Measurements from ENCODE around the gene CNOT6.

Gene CNOT6

GRCh38 chr5:180484813-180485212 lies 9.4 kb upstream of the CNOT6 start (continued):
- no peak for TF ChIP-seq PATZ1 (CRISPR knock-in tag; IDR thresholded peaks at IDR 0.05; ENCODE audit: borderline replicate concordance)
- no peak for TF ChIP-seq PPARA (CRISPR knock-in tag; IDR thresholded peaks at IDR 0.05; ENCODE audit: borderline replicate concordance)
- TF ChIP-seq SNAI2 (CRISPR knock-in tag; IDR thresholded peaks at IDR 0.05) = no peak
- TF ChIP-seq TOX (CRISPR knock-in tag; IDR thresholded peaks at IDR 0.05; ENCODE audit: borderline replicate concordance) = no peak
- TF ChIP-seq ARNTL (CRISPR knock-in tag; IDR thresholded peaks at IDR 0.05; ENCODE audit: borderline replicate concordance, low read depth) = no peak

- no peak for ATAC-seq
- TF ChIP-seq ISL1 (CRISPR knock-in tag; IDR thresholded peaks at IDR 0.05) (no peak), TCF4 (CRISPR knock-in tag; IDR thresholded peaks at IDR 0.05; ENCODE audit: borderline replicate concordance) (no peak), PPARA (CRISPR knock-in tag; IDR thresholded peaks at IDR 0.05; ENCODE audit: borderline replicate concordance) (no peak), GLIS3 (CRISPR knock-in tag; IDR thresholded peaks at IDR 0.05) (no peak), CSDC2 (CRISPR knock-in tag; IDR thresholded peaks at IDR 0.05) (no peak), TSHZ2 (CRISPR knock-in tag; IDR thresholded peaks at IDR 0.05) (no peak)
Measured at GRCh38 chr5:180486636-180487149, 7.5 kb upstream of the CNOT6 start.

GRCh38 chr5:180487556-180487955 lies 6.6 kb upstream of the CNOT6 start:
- no peak for ATAC-seq
- no peak for TF ChIP-seq ISL1 (CRISPR knock-in tag; IDR thresholded peaks at IDR 0.05)
- no peak for TF ChIP-seq PPARA (CRISPR knock-in tag; IDR thresholded peaks at IDR 0.05; ENCODE audit: borderline replicate concordance)
- TF ChIP-seq CSDC2 (CRISPR knock-in tag; IDR thresholded peaks at IDR 0.05) = no peak
- TF ChIP-seq RARB (CRISPR knock-in tag; IDR thresholded peaks at IDR 0.05) = no peak
- no peak for TF ChIP-seq ZC3H10 (CRISPR knock-in tag; IDR thresholded peaks at IDR 0.05)
- no peak for TF ChIP-seq PATZ1 (CRISPR knock-in tag; IDR thresholded peaks at IDR 0.05; ENCODE audit: borderline replicate concordance)
- TF ChIP-seq GLIS3 (CRISPR knock-in tag; IDR thresholded peaks at IDR 0.05) = no peak
- no peak for TF ChIP-seq POU6F1 (CRISPR knock-in tag; IDR thresholded peaks at IDR 0.05; ENCODE audit: borderline replicate concordance, low read depth)
- TF ChIP-seq BACH2 (CRISPR knock-in tag; IDR thresholded peaks at IDR 0.05; ENCODE audit: borderline replicate concordance) = no peak
- no peak for TF ChIP-seq CSRNP3 (CRISPR knock-in tag; IDR thresholded peaks at IDR 0.05)
- no peak for TF ChIP-seq ZFP30 (CRISPR knock-in tag; IDR thresholded peaks at IDR 0.05)
- TF ChIP-seq ZNF8 (CRISPR knock-in tag; IDR thresholded peaks at IDR 0.05) = no peak
- TF ChIP-seq TOX (CRISPR knock-in tag; IDR thresholded peaks at IDR 0.05; ENCODE audit: borderline replicate concordance) = no peak
- TF ChIP-seq TSHZ2 (CRISPR knock-in tag; IDR thresholded peaks at IDR 0.05) = no peak
- no peak for TF ChIP-seq ARNTL (CRISPR knock-in tag; IDR thresholded peaks at IDR 0.05; ENCODE audit: borderline replicate concordance, low read depth)
- TF ChIP-seq SNAI2 (CRISPR knock-in tag; IDR thresholded peaks at IDR 0.05) = no peak
- no peak for TF ChIP-seq ZNF565 (CRISPR knock-in tag; conservative IDR thresholded peaks at IDR 0.05; ENCODE audit: low read depth)
- TF ChIP-seq TCF4 (CRISPR knock-in tag; IDR thresholded peaks at IDR 0.05; ENCODE audit: borderline replicate concordance) = no peak
- no peak for TF ChIP-seq ZNF70 (CRISPR knock-in tag; IDR thresholded peaks at IDR 0.05)
- no peak for TF ChIP-seq CREB5 (CRISPR knock-in tag; IDR thresholded peaks at IDR 0.05; ENCODE audit: low read depth)
